K562 (cell line): ENCODE results near the gene PMEPA1. TPM values are rescaled to one million over a fixed set of nuclear protein-coding genes. Genes with fewer than 3 reads are reported as not detected.

Experiments used
- ATAC-seq: fragments of 200-7000 bp; cut with Tn5 transposase; 3 replicates; pipeline ENCODE4 v1.9.1; 2020; ENCODE audit warnings: moderate library complexity
- BruUV-seq: library from RNA; stranded (reverse); fragments of 400-500 nt; replicated peaks from 2 replicates; lab custom pipeline; 2021; lab: Mats Ljungman, UMichigan
- CTCF ChIA-PET: fragments of 300-600 bp; formaldehyde crosslinking; extraction: SDS; loops from one replicate; lab custom pipeline; 2021; ENCODE audit warnings: low intra/inter-chr PET ratio; lab: Yijun Ruan, JAX
- POLR2A ChIA-PET: fragments of 300-600, 350-650 bp; sonication (Branson Sonifier 250); formaldehyde crosslinking; extraction: SDS; loops from one replicate; lab custom pipeline; 2021; ENCODE audit warnings: antibody characterized with exemption, inconsistent platforms; lab: Yijun Ruan, JAX
- DNase-seq, 4 experiments: peaks; one replicate each; pipeline versions ENCODE4 v3.0.0 to v3.0.0-alpha.2; 2011 to 2018; ENCODE audit warnings: low spot score in 3 of 4, mixed read lengths in 3 of 4; ENCODE audit errors: extremely low read depth in 1 of 4
- FAIRE-seq: peaks from 2 replicates; lab custom pipeline; 2011; peaks lifted over from hg19 to GRCh38; lab: Jason Lieb, UNC
- H2AFZ ChIP-seq: 2 replicates; pipeline ENCODE4 v1.6.0; 2011; ENCODE audit warnings: low read depth, low read length, control low read depth, inconsistent platforms
- H3K27ac ChIP-seq: fragments of 200-600 bp; 3 replicates; pipeline ENCODE4 v1.8.0; 2011; ENCODE audit warnings: low read depth, mild to moderate bottlenecking, control low read depth, inconsistent platforms, low read length, moderate library complexity, mixed read lengths; ENCODE audit errors: extremely low read depth
- H3K27me3 ChIP-seq, 2 experiments: fragments of 300-600 bp in 1 of 2; 2 replicates in 1 of 2; 3 replicates in 1 of 2; pipeline versions ENCODE4 v1.6.0 to v1.8.0; 2011; ENCODE audit warnings: inconsistent platforms in 2 of 2, low read length in 2 of 2, mild to moderate bottlenecking in 1 of 2, mixed read lengths in 1 of 2, moderate library complexity in 1 of 2; ENCODE audit not compliant: control insufficient read depth in 2 of 2, insufficient read depth in 2 of 2
- H3K36me3 ChIP-seq: fragments of 300-600 bp; 3 replicates; pipeline ENCODE4 v1.8.0; 2011; ENCODE audit warnings: mild to moderate bottlenecking, low read length, inconsistent platforms; ENCODE audit not compliant: control insufficient read depth, insufficient read depth
- H3K4me1 ChIP-seq, 2 experiments: fragments of 200-600 bp in 1 of 2; replicated peaks in 1 of 2; 2 replicates in 1 of 2; 3 replicates in 1 of 2; pipeline versions ENCODE4 v1.5.1 to v1.8.0; 2011; ENCODE audit warnings: inconsistent platforms in 2 of 2, low read length in 2 of 2, mild to moderate bottlenecking in 1 of 2, mixed read lengths in 1 of 2, moderate library complexity in 1 of 2; ENCODE audit not compliant: control insufficient read depth in 2 of 2, insufficient read depth in 2 of 2
- H3K4me2 ChIP-seq: 2 replicates; pipeline ENCODE4 v1.6.1; 2011; ENCODE audit warnings: low read length, control low read depth, inconsistent platforms, mixed read lengths; ENCODE audit not compliant: insufficient read depth
- H3K4me3 ChIP-seq: fragments of 200-600 bp; sonication (generic), shearing (Covaris generic); 2 replicates; pipeline ENCODE4 v1.5.1; 2016; ENCODE audit warnings: control low read depth, inconsistent platforms
- H3K79me2 ChIP-seq: fragments of 200-600 bp; 3 replicates; pipeline ENCODE4 v1.8.0; 2011; ENCODE audit warnings: low read length, inconsistent platforms; ENCODE audit not compliant: control insufficient read depth, insufficient read depth
- H3K9ac ChIP-seq, 2 experiments: 2 replicates each; pipeline versions ENCODE4 v1.6.0 to v1.6.1; 2011; ENCODE audit warnings: low read depth in 2 of 2, low read length in 2 of 2, control low read depth in 1 of 2, inconsistent platforms in 1 of 2, mild to moderate bottlenecking in 1 of 2, mixed read lengths in 1 of 2; ENCODE audit not compliant: insufficient read depth in 1 of 2
- H3K9me1 ChIP-seq: one replicate; pipeline ENCODE4 v1.6.0; 2011; ENCODE audit warnings: inconsistent platforms, mild to moderate bottlenecking, low read length, moderate library complexity; ENCODE audit not compliant: control insufficient read depth, insufficient read depth
- H3K9me3 ChIP-seq: replicated peaks from 2 replicates; pipeline ENCODE4 v1.5.1; 2011; ENCODE audit warnings: low read depth, low read length, inconsistent platforms; ENCODE audit not compliant: control insufficient read depth, insufficient read depth
- H4K20me1 ChIP-seq: replicated peaks from 2 replicates; pipeline ENCODE4 v1.6.1; 2011; ENCODE audit warnings: low read length, inconsistent platforms, mixed read lengths; ENCODE audit not compliant: control insufficient read depth, insufficient read depth
- CBFB ChIP-seq: sonication (generic); formaldehyde crosslinking; IDR thresholded peaks from 2 replicates; pipeline ENCODE4 v1.4.0; 2020; ENCODE audit warnings: mild to moderate bottlenecking, missing genetic modification reagents
- CEBPG ChIP-seq, 3 experiments: fragments of 200-800 bp in 1 of 3; sonication (Bioruptor generic) in 1 of 3; sonication (generic) in 1 of 3; formaldehyde crosslinking in 1 of 3; IDR thresholded peaks in 2 of 3; conservative IDR thresholded peaks in 1 of 3; 2 replicates each; pipeline versions ENCODE4 v1.6.1 to v1.8.0; 2016 to 2022; ENCODE audit warnings: missing compliant biosample characterization in 2 of 3, missing genetic modification characterization in 2 of 3, mild to moderate bottlenecking in 1 of 3, missing genetic modification reagents in 1 of 3
- CTBP1 ChIP-seq: fragments of 450-650 bp; IDR thresholded peaks from 2 replicates; pipeline ENCODE4 v1.6.1; 2016; ENCODE audit warnings: borderline replicate concordance
- CXXC5 ChIP-seq: fragments of 250-450 bp; sonication (Bioruptor Pico); IDR thresholded peaks from 2 replicates; pipeline ENCODE4 v1.8.0; 2022; ENCODE audit warnings: inconsistent platforms, mild to moderate bottlenecking, moderate library complexity
- ETS2 ChIP-seq: IDR thresholded peaks from 2 replicates; pipeline ENCODE4 v1.6.1; 2016; ENCODE audit warnings: borderline replicate concordance, missing genetic modification characterization, mild to moderate bottlenecking, moderate library complexity, missing compliant biosample characterization; ENCODE audit not compliant: poor library complexity, severe bottlenecking
- FOS ChIP-seq: IDR thresholded peaks from 3 replicates; pipeline ENCODE4 v1.6.1; 2011; ENCODE audit not compliant: insufficient read length; ENCODE audit errors: extremely low read depth
- FOXA3 ChIP-seq, 2 experiments: fragments of 450-650 bp in 1 of 2; sonication (generic) in 1 of 2; formaldehyde crosslinking; IDR thresholded peaks in 1 of 2; conservative IDR thresholded peaks in 1 of 2; 2 replicates each; pipeline versions ENCODE4 v1.4.0 to v1.8.0; 2020 to 2022; ENCODE audit warnings: mild to moderate bottlenecking in 2 of 2, missing genetic modification reagents in 1 of 2
- HDAC1 ChIP-seq, 2 experiments: fragments of 450-650 bp; IDR thresholded peaks; 2 replicates each; pipeline ENCODE4 v1.6.1; 2016 to 2017; ENCODE audit warnings: inconsistent platforms in 1 of 2, mild to moderate bottlenecking in 1 of 2, moderate library complexity in 1 of 2
- KDM4B ChIP-seq, 2 experiments: fragments of 450-650 bp in 1 of 2; sonication (generic) in 1 of 2; IDR thresholded peaks; 2 replicates each; pipeline ENCODE4 v1.6.1; 2016 to 2017; ENCODE audit warnings: borderline replicate concordance in 2 of 2, antibody characterized with exemption in 1 of 2, low read depth in 1 of 2, mild to moderate bottlenecking in 1 of 2
- RAD51 ChIP-seq: fragments of 450-650 bp; IDR thresholded peaks from 2 replicates; pipeline ENCODE4 v1.7.1; 2016; ENCODE audit warnings: low read depth, mild to moderate bottlenecking, borderline replicate concordance
- RFX5 ChIP-seq: IDR thresholded peaks from 2 replicates; pipeline ENCODE4 v1.6.1; 2011; ENCODE audit warnings: low read depth, mild to moderate bottlenecking, improper control_type of control experiment, low read length
- SAFB2 ChIP-seq: fragments of 200-400 bp; formaldehyde crosslinking; IDR thresholded peaks from 2 replicates; pipeline ENCODE4 v1.6.1; 2018; ENCODE audit warnings: borderline replicate concordance, low read length, low read depth, moderate library complexity; ENCODE audit not compliant: severe bottlenecking
- SLC30A9 ChIP-seq: fragments of 250-450 bp; sonication (Bioruptor Pico); IDR thresholded peaks from 2 replicates; pipeline ENCODE4 v1.8.0; 2022; ENCODE audit warnings: mild to moderate bottlenecking, moderate library complexity
- SMARCE1 ChIP-seq: fragments of 450-650 bp; IDR thresholded peaks from 2 replicates; pipeline ENCODE4 v1.7.1; 2016; ENCODE audit warnings: mild to moderate bottlenecking
- SP1 ChIP-seq: sonication (generic); formaldehyde crosslinking; IDR thresholded peaks from 2 replicates; pipeline ENCODE4 v1.8.1; 2022; ENCODE audit warnings: mild to moderate bottlenecking, missing genetic modification reagents
- TAF9B ChIP-seq: fragments of 450-650 bp; IDR thresholded peaks from 2 replicates; pipeline ENCODE4 v1.6.1; 2018; ENCODE audit warnings: mild to moderate bottlenecking; ENCODE audit not compliant: partially characterized antibody
- TCF3 ChIP-seq: sonication (generic); formaldehyde crosslinking; IDR thresholded peaks from 2 replicates; pipeline ENCODE4 v1.4.0; 2020; ENCODE audit warnings: mild to moderate bottlenecking, missing genetic modification reagents
- ZBED1 ChIP-seq: IDR thresholded peaks from 2 replicates; pipeline ENCODE4 v1.6.1; 2014
- WGBS: fragments of 100-300 bp; shearing (Covaris generic); methylation state at CpG from one replicate; pipeline ENCODE4 v1.1.6; 2016; ENCODE audit warnings: low coverage, mixed read lengths; ENCODE audit not compliant: insufficient coverage; ENCODE audit errors: missing lambda C conversion rate; 5-methylcytosine and 5-hydroxymethylcytosine counted together
- in situ Hi-C: fragments of 300-500 bp; cut with MboI; formaldehyde crosslinking; loops from 4 replicates; pipeline ENCODE4 v1.15.0; 2018; ENCODE audit warnings: inconsistent platforms, mixed read lengths
- intact Hi-C: fragments of 100-400 bp; cut with micrococcal nuclease; formaldehyde crosslinking; loops from 2 replicates; pipeline ENCODE4 v1.14.2; 2022
- polyA plus RNA-seq, 8 experiments: library from polyadenylated mRNA; depleted of rRNA in 4 of 8; stranded (reverse) in 5 of 8; unstranded in 3 of 8; fragments of >200 nt; fragmentation: Nextera tagmentation in 2 of 8; fragmentation: Illumina TruSeq in 1 of 8; extraction: Ambion mirVana in 2 of 8; extraction: Trizol in 1 of 8; gene quantifications; 2 replicates each; pipeline versions ENCODE4 v1.2.1 to v1.2.3, GENCODE V29; 2011 to 2014; ENCODE audit warnings: inconsistent platforms in 1 of 8, missing spikeins in 1 of 8
- total RNA-seq, 7 experiments: library from RNA; depleted of rRNA in 6 of 7; stranded (reverse); fragments of >200 nt in 6 of 7; fragmentation: Illumina TruSeq in 2 of 7; extraction: Trizol in 2 of 7; gene quantifications; 2 replicates each; pipeline versions ENCODE4 v1.2.1 to v1.2.3, GENCODE V29; 2011 to 2021; ENCODE audit warnings: low replicate concordance in 1 of 7

The PMEPA1 gene
- total and polyA plus RNA-seq, 9 of the 15 experiments (the other 6 are each of a cell fraction or from before 2014, with no cell fraction given) = 0.16 TPM; not detected in 8

DNA sequence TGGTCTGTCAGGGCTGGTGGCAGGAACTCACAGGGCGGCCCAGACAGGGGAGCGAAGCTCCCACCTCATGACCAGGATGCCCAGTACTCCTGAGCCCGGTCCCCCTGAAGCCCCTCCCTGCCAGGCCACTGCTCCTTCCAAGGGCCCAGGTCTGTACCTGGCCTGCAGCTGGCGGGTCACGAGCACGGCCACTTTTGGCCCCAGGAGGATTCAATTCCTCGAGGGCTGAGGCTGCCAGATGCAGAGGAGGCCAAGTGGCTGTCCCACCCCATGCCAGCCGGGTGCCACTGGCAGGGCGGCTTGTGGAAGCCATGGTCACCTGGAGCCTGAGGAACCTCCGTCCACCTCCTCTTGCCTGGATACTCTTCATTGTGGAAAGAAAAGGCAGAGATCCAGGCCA, 17.4 kb downstream of the PMEPA1 start:
- Histone ChIP-seq H3K4me3 (no peak overlapping the region), H3K36me3 (no peaks in the 10 kb centered on the region), H3K79me2 (no peaks in the 10 kb centered on the region), H3K27me3 (peaks cover 54 to 98% of the 10 kb centered on the region in 2 experiments; a peak in 4 of 5 replicates), H3K9me1 (peaks cover 3% of the 10 kb centered on the region), H3K27ac (no peak overlapping the region), H3K9ac (no peak overlapping the region), H3K4me2 (no peak overlapping the region), H2AFZ (no peak overlapping the region), H4K20me1 (peaks cover 27% of the 10 kb centered on the region), H3K9me3 (no peaks in the 10 kb centered on the region), H3K4me1 (no peaks in the 10 kb centered on the region; a peak in 1 of 5 replicates)
- WGBS = 0% methylated on average over 9 of the region's 10 CpGs
- DNase-seq (no peak), ATAC-seq (no peak), FAIRE-seq (no peak)
- intact Hi-C loops = no loop called here
- POLR2A ChIA-PET = no interaction called here
- in situ Hi-C loops = no loop called here
- BruUV-seq = no TSS peak
- CTCF ChIA-PET = no interaction called here
- no peak for TF ChIP-seq TAF9B
- no peak for TF ChIP-seq SLC30A9
- TF ChIP-seq ETS2 = no peak
- no peak for TF ChIP-seq SMARCE1
- TF ChIP-seq HDAC1 (IDR thresholded peaks at IDR 0.05) = no peak
- TF ChIP-seq RAD51 = no peak
- no peak for TF ChIP-seq CBFB

DNA sequence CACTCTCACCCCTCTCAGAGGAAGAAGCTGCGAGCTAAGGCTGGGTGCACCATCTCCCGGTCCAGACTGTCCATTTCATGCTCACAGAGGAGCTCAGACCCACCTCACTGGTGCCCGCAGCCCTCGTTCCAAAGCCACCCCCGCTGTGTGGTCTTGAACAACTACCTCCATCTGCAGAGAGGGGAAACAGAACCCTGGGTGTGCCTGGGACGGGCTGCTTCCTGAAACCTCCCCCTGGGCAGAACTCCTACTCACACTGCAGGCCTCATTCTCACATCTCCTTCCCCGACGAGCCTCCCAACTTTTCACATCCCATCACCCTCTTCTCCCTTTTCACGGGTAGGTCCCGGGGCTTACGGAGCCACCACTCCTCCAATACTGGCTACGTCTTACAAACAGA, 18.1 kb downstream of the PMEPA1 start:
- intact Hi-C loops (no loop called here), in situ Hi-C loops (no loop called here)
- Histone ChIP-seq H3K9me3 (no peaks in the 10 kb centered on the region), H3K9ac (no peak overlapping the region), H3K4me1 (no peaks in the 10 kb centered on the region; a peak in 1 of 5 replicates), H4K20me1 (peaks cover 24% of the 10 kb centered on the region; the same call in 1 of the 2 replicates), H3K9me1 (peaks cover 3% of the 10 kb centered on the region), H3K4me3 (no peak overlapping the region), H3K36me3 (no peaks in the 10 kb centered on the region), H2AFZ (no peak overlapping the region), H3K4me2 (no peak overlapping the region), H3K27ac (no peak overlapping the region), H3K79me2 (no peaks in the 10 kb centered on the region), H3K27me3 (peaks cover 52 to 98% of the 10 kb centered on the region in 2 experiments; a peak in 4 of 5 replicates)
- 1% methylated on average over 12 of the region's 12 CpGs for WGBS
- ATAC-seq (no peak), FAIRE-seq (no peak), DNase-seq (no peak)
- ChIA-PET POLR2A (interaction anchor here (1.0 kb wide), 1 partner anchor 44 kb away, joined by 3 read pairs; no protein-coding TSS in a partner anchor), CTCF (no interaction called here)
- BruUV-seq = no TSS peak
- TF ChIP-seq FOS (no peak), ZBED1 (no peak), CXXC5 (CRISPR knock-in tag) (no peak), SP1 (CRISPR knock-in tag) (no peak), CTBP1 (no peak), FOXA3 (CRISPR knock-in tag; conservative IDR thresholded peaks at IDR 0.05 in 1 of 2, IDR thresholded peaks at IDR 0.05 in 1 of 2) (no peak), TCF3 (CRISPR knock-in tag) (no peak), KDM4B (IDR thresholded peaks at IDR 0.05; ENCODE audit: borderline replicate concordance in 2 of 2, low read depth in 1 of 2) (no peak), RFX5 (no peak), SAFB2 (no peak), CEBPG (CRISPR knock-in tag; IDR thresholded peaks at IDR 0.05) (no peak), CEBPG (tag; conservative IDR thresholded peaks at IDR 0.05 in 1 of 2, IDR thresholded peaks at IDR 0.05 in 1 of 2) (no peak)
